Activated T-cell treated with anti-CD3 and anti-CD28 coated beads, Interleukin-2, amount 50 U/mL, for 72 hours (primary cell): Measurements from ENCODE around the gene HPSE2. TPM values are rescaled to one million over a fixed set of nuclear protein-coding genes. Genes with fewer than 3 reads are reported as not detected.

ENCODE experiments used
- ATAC-seq, 2 donors: fragments of 150-1000 bp; cut with Tn5 transposase; replicated peaks in 1 of 2; 2 replicates each; pipeline ENCODE4 v1.10.0; 2021; ENCODE audit warnings: moderate library complexity in 2 of 2, mild to moderate bottlenecking in 1 of 2
- DNase-seq, 2 donors: peaks; one replicate each; pipeline ENCODE4 v3.0.0; 2021 to 2022; ENCODE audit warnings: mixed read lengths in 1 of 2
- H3K27ac Mint-ChIP-seq: one replicate; pipeline ENCODE4 v1.8.0; 2022; ENCODE audit warnings: mild to moderate bottlenecking, moderate library complexity, mixed read lengths
- H3K27me3 Mint-ChIP-seq: one replicate; pipeline ENCODE4 v1.8.0; 2022; ENCODE audit warnings: low read depth, mixed read lengths
- H3K36me3 Mint-ChIP-seq, 2 donors: one replicate each; pipeline ENCODE4 v1.8.0; 2022; ENCODE audit warnings: mixed read lengths in 2 of 2, mild to moderate bottlenecking in 1 of 2; ENCODE audit not compliant: insufficient read depth in 2 of 2
- H3K4me1 Mint-ChIP-seq: one replicate; pipeline ENCODE4 v1.8.0; 2022; ENCODE audit warnings: low read depth, mixed read lengths
- H3K4me3 Mint-ChIP-seq, 2 donors: one replicate each; pipeline ENCODE4 v1.8.0; 2022; ENCODE audit warnings: mild to moderate bottlenecking in 2 of 2, mixed read lengths in 2 of 2, moderate library complexity in 2 of 2
- H3K9me3 Mint-ChIP-seq, 2 donors: one replicate each; pipeline ENCODE4 v1.8.0; 2022; ENCODE audit warnings: mixed read lengths in 2 of 2
- total RNA-seq, 2 donors: library from RNA; stranded (reverse); gene quantifications; one replicate each; pipeline ENCODE4 v1.2.3, GENCODE V29; 2022

Gene HPSE2
- total RNA-seq, 2 donors from 2014 or later = not detected

DNA sequence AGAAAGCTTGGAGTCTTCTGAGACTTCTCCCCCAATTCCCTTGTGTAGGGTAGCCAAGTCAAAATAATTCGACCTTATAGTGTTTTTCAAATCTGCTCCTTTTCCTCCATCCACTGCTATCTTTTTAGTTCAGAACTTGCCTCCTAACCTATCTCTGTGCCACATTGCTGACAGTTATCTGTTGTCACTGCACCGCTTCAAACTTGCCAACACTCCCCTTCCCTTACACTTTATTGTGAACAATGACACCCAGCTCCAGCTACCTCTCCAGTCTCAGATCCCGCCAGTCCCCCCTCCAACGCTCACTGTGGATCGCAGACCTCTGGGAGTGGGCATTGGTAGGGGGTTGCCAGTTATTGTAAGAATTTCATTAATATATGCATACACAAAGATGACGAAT, 772.6 kb downstream of the HPSE2 start:
- no peaks in the 10 kb centered on the region for H3K9me3 Mint-ChIP-seq

GRCh38 chr10:98461500-98461842, 774.2 kb downstream of the HPSE2 start:
- Mint-ChIP-seq H3K9me3 (no peaks in the 10 kb centered on the region), H3K27ac (no peak overlapping the region), H3K4me1 (no peaks in the 10 kb centered on the region), H3K27me3 (peaks cover 9% of the 10 kb centered on the region), H3K4me3 (no peak overlapping the region), H3K36me3 (no peaks in the 10 kb centered on the region)
- DNase-seq (no peak), ATAC-seq (no peak)

More for the DNA sequence above, 772.6 kb downstream of the HPSE2 start:
- Mint-ChIP-seq H3K4me1 (peaks cover 9% of the 10 kb centered on the region), H3K27ac (no peak overlapping the region), H3K4me3 (no peak overlapping the region), H3K27me3 (peaks cover 3% of the 10 kb centered on the region), H3K36me3 (no peaks in the 10 kb centered on the region)
- ATAC-seq = no peak
- DNase-seq = no peak

DNA sequence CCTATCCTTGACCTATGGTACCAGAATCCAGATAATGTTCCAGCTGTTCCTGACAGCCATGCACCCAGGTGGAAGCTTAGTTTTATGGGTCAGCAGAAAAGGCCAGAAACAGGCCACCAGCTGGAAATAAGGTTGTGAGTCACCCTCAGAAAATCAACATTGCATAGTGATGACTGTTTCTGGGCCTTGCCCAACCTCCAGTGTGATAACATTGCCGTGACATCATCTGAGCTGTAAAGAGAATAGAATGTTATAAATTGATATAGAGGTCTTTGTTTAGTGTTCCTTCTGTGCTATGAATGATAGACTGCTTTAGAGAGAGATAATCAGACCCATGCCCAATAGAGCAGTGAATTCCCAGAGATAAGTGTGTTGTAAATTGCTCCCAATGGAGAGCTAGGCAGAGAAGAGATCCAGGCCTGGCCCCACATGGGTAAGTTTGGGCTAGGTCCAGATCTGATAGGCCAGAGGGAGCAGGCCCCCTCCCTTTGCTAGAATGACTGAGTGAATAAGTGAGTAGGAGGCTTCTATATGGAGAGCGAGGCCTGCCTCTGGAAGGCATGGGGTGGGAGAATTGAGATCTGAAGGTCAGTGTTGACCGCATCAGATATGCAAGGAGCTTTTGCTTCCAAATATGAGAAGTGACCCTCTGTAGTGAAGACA, 774.7 kb downstream of the HPSE2 start:
- no peaks in the 10 kb centered on the region for H3K9me3 Mint-ChIP-seq
- no peak overlapping the region for H3K4me3 Mint-ChIP-seq
- peaks cover 9% of the 10 kb centered on the region for H3K27me3 Mint-ChIP-seq
- no peak overlapping the region for H3K27ac Mint-ChIP-seq
- no peaks in the 10 kb centered on the region for H3K4me1 Mint-ChIP-seq
- ATAC-seq (peak; percentile 49 to 86), DNase-seq (no peak)
- H3K36me3 Mint-ChIP-seq = no peaks in the 10 kb centered on the region

GRCh38 chr10:98458809-98459784, 776.6 kb downstream of the HPSE2 start:
- ATAC-seq (no peak), DNase-seq (no peak)
- Mint-ChIP-seq H3K27ac (no peak overlapping the region), H3K36me3 (no peaks in the 10 kb centered on the region), H3K9me3 (no peaks in the 10 kb centered on the region), H3K4me1 (no peaks in the 10 kb centered on the region), H3K4me3 (no peak overlapping the region), H3K27me3 (peaks cover 9% of the 10 kb centered on the region)

DNA sequence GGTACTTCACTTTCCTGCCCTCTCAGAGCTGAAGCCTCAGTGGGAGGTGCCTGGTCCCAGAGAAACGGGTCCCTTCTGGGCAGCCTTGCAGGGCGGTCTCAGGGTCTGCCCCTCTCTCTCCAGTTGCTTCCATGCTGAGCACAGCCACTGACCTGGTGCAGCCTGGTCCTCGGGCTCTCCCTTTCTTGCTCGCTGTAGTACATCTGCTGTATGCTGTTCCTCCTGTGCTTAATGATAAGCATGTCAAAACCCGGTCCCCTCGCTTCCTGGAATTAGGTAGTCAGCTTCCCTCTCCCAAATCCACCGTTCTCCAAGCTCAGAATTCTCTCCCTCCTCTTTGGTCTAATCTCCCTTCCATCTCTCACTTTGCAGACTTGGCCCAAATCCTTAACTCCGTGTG, 777.9 kb downstream of the HPSE2 start:
- Mint-ChIP-seq H3K9me3 (no peaks in the 10 kb centered on the region), H3K27ac (no peak overlapping the region), H3K36me3 (no peaks in the 10 kb centered on the region), H3K4me3 (no peak overlapping the region), H3K27me3 (peaks cover 15% of the 10 kb centered on the region), H3K4me1 (no peaks in the 10 kb centered on the region)
- no peak for ATAC-seq
- no peak for DNase-seq

GRCh38 chr10:98456686-98457482, 778.8 kb downstream of the HPSE2 start:
- Mint-ChIP-seq H3K4me1 (no peaks in the 10 kb centered on the region), H3K36me3 (no peaks in the 10 kb centered on the region), H3K9me3 (no peaks in the 10 kb centered on the region), H3K27ac (no peak overlapping the region), H3K27me3 (peaks cover 23% of the 10 kb centered on the region), H3K4me3 (no peak overlapping the region)
- ATAC-seq = no peak
- no peak for DNase-seq

- ATAC-seq (no peak), DNase-seq (no peak)
- Mint-ChIP-seq H3K4me3 (no peak overlapping the region), H3K4me1 (no peaks in the 10 kb centered on the region), H3K36me3 (no peaks in the 10 kb centered on the region), H3K27me3 (peaks cover 27% of the 10 kb centered on the region), H3K9me3 (no peaks in the 10 kb centered on the region), H3K27ac (no peak overlapping the region)
Measured at GRCh38 chr10:98456043-98456570, 779.5 kb downstream of the HPSE2 start.

- DNase-seq (no peak), ATAC-seq (no peak)
- no peak overlapping the region for H3K4me3 Mint-ChIP-seq
- no peak overlapping the region for H3K27ac Mint-ChIP-seq
- no peaks in the 10 kb centered on the region for H3K4me1 Mint-ChIP-seq
- no peaks in the 10 kb centered on the region for H3K36me3 Mint-ChIP-seq
- peaks cover 0 to 1% of the 10 kb centered on the region in 2 donors for H3K9me3 Mint-ChIP-seq
- peaks cover 33% of the 10 kb centered on the region for H3K27me3 Mint-ChIP-seq
Measured at GRCh38 chr10:98453729-98454128, 781.9 kb downstream of the HPSE2 start.

DNA sequence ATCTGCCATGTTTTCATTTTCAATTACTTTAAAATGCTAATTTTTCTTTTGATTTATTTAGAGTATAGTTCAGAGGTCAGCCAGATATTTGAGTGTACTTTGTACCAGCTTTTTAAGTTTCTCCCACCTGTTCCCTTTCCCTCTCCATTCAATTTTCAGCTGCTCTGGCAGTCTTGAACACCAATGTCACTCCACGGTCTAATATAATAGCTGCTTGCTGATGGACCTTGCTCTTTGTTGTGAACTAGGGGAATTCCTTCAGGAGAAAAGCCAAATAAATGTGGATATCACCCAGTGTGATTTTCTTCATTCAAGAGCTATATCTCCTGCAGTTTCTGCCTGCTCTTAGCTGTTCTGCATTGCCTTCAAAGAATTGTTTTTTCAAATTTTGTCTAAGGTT, 785.0 kb downstream of the HPSE2 start:
- Mint-ChIP-seq H3K27me3 (peaks cover 24% of the 10 kb centered on the region), H3K9me3 (peaks cover 1 to 4% of the 10 kb centered on the region in 2 donors), H3K4me1 (peaks cover 11% of the 10 kb centered on the region), H3K36me3 (peaks cover 0 to 2% of the 10 kb centered on the region in 2 donors), H3K27ac (no peak overlapping the region), H3K4me3 (no peak overlapping the region)
- ATAC-seq (no peak), DNase-seq (no peak)

DNA sequence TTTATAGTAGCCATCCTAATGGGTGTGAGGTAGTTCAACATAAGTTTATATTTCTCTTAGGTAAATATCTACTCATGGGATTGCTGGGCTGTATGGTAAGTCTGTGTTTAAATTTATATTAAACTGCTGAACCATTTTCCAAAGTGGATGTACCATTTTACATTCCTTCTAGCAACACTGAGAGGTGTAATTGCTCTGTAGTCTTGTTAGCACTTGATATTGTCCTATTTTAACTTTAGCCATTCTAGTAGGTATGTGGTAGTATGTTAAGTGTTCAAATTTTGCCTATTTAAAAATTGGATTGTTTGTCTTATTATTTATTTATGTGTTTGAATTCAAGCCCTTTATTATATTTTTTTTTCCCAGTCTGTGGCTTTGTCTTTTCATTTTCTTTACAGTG, 786.4 kb downstream of the HPSE2 start:
- H3K27me3 Mint-ChIP-seq = peaks cover 24% of the 10 kb centered on the region
- peaks cover 1 to 4% of the 10 kb centered on the region in 2 donors for H3K9me3 Mint-ChIP-seq
- ATAC-seq (no peak), DNase-seq (no peak)
- no peak overlapping the region for H3K4me3 Mint-ChIP-seq
- H3K27ac Mint-ChIP-seq = no peak overlapping the region
- H3K4me1 Mint-ChIP-seq = peaks cover 23% of the 10 kb centered on the region
- H3K36me3 Mint-ChIP-seq = peaks cover 4 to 6% of the 10 kb centered on the region in 2 donors

DNA sequence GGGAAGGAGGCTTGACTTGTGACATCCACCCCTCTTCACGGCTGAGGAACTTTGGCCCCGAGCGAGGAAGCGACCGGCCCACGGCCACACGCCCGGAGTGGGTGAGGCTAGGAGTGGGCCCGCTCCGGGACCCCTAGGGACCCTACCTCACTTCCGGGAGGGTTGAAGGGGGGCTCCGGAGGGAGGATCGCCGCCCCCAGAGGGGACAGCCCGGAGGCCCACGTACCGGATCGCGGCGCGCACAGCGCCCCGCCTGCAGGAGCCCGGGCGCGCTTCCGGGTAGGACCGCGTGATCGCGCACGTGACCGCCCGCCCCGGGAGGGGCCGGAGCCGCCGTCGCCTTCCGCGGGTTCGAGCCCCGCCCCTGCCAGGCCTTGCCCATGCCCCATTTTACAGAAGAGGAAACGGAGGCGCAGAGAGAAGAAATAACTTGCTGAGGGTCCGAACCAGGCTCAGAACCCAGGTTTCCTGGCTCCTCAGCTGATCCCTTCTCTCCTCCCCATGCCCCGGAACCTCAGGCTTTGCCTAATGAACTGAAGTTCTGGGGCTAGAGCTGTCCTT, 788.9 kb downstream of the HPSE2 start, which contains the start of gene HPS1:
TSS of gene HPS1 (minus strand) at position 275 of the 561 bp plus-strand sequence. CDS start 3,695 bp downstream, outside the sequence.
- H3K4me3 Mint-ChIP-seq = peak within 1 kb of the TSS; percentile 95 to 97
- peaks cover 9% of the 10 kb centered on the region for H3K27me3 Mint-ChIP-seq

DNA sequence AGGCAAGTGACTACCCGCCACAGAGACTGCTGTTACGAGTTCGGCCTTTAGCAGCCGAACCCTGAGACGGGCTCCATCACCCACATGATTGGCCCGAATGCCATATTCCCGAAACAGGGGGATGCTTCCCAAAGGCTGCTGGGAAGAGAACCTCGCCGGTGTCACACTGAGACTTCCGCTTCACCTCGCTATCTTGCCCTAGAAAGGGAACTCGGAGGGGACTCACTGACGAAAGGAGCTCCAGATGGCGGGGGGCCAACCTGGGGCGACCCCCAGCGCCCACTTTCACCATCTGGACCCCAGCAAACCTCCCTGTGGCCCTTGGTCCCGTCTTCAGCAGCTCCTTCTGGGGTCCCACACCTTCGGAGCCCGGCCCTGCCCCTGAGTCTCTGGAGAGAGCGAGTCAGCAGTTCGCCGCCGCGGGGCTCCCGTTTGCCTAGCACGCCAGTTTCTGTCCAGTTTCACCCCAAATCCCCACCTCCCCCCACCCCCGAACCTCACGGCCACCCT, 789.4 kb downstream of the HPSE2 start:
- peaks cover 12 to 13% of the 10 kb centered on the region in 2 donors for H3K36me3 Mint-ChIP-seq
- H3K27ac Mint-ChIP-seq = peak overlapping the region; percentile 95
- ATAC-seq (peak; percentile 54 to 60), DNase-seq (peak; percentile 51 to 60)
- peak overlapping the region; percentile 95 to 97 for H3K4me3 Mint-ChIP-seq
- H3K4me1 Mint-ChIP-seq = peaks cover 36% of the 10 kb centered on the region
- peaks cover 6% of the 10 kb centered on the region for H3K27me3 Mint-ChIP-seq
- H3K9me3 Mint-ChIP-seq = peaks cover 1 to 4% of the 10 kb centered on the region in 2 donors

More for the DNA sequence above, 788.9 kb downstream of the HPSE2 start, which contains the start of gene HPS1:
- ATAC-seq (peak; percentile 93 to 94), DNase-seq (peak; percentile 86 to 91)
- Mint-ChIP-seq H3K27ac (peak within 1 kb of the TSS; percentile 95), H3K36me3 (peaks cover 11 to 13% of the 10 kb centered on the region in 2 donors), H3K9me3 (peaks cover 1 to 4% of the 10 kb centered on the region in 2 donors), H3K4me1 (peaks cover 36% of the 10 kb centered on the region)
